WI38 (cell line): ENCODE results near the gene KIAA1217.

Source experiments
- H3K4me3 ChIP-seq: 2 replicates; pipeline ENCODE4 v1.5.1; 2011; ENCODE audit warnings: low read depth, mild to moderate bottlenecking, control low read depth, low read length
- CTCF ChIP-seq: IDR thresholded peaks from 2 replicates; pipeline ENCODE4 v1.5.1; 2012; ENCODE audit warnings: low read depth, mild to moderate bottlenecking, control low read depth, low read length

KIAA1217 gene

GRCh38 chr10:24353319-24353718, 144.4 kb downstream of the KIAA1217 start:
- no peak overlapping the region for H3K4me3 ChIP-seq
- no peak for TF ChIP-seq CTCF

GRCh38 chr10:24355056-24355688, 146.2 kb downstream of the KIAA1217 start:
- no peak overlapping the region for H3K4me3 ChIP-seq
- no peak for TF ChIP-seq CTCF

- H3K4me3 ChIP-seq, result no peak overlapping the region
- no peak for TF ChIP-seq CTCF
Observed at GRCh38 chr10:24357344-24358004, 148.5 kb downstream of the KIAA1217 start.

- no peak for TF ChIP-seq CTCF
- H3K4me3 ChIP-seq, result no peak overlapping the region
Observed at GRCh38 chr10:24358022-24358421, 149.1 kb downstream of the KIAA1217 start.

GRCh38 chr10:24360282-24361127, 151.6 kb downstream of the KIAA1217 start:
- no peak overlapping the region for H3K4me3 ChIP-seq
- peak; percentile 76 for TF ChIP-seq CTCF

- H3K4me3 ChIP-seq, result no peak overlapping the region
- TF ChIP-seq CTCF, result no peak
Observed at GRCh38 chr10:24363070-24363469, 154.1 kb downstream of the KIAA1217 start.

GRCh38 chr10:24367688-24368087, 158.8 kb downstream of the KIAA1217 start:
- TF ChIP-seq CTCF, result no peak

More at GRCh38 chr10:24367688-24368087, 158.8 kb downstream of the KIAA1217 start:
- no peak overlapping the region for H3K4me3 ChIP-seq
